HepG2 (cell line): ENCODE measurements around the gene ABCC3. TPM values are rescaled to one million over a fixed set of nuclear protein-coding genes. Genes with fewer than 3 reads are reported as not detected.

Source experiments
- ATF7 ChIP-seq, 2 experiments: fragments of 450-650 bp in 1 of 2; sonication (generic) in 1 of 2; formaldehyde crosslinking in 1 of 2; IDR thresholded peaks; 2 replicates each; pipeline versions ENCODE4 v1.4.0 to v1.6.1; 2016 to 2020; ENCODE audit warnings: antibody characterized with exemption in 1 of 2, mild to moderate bottlenecking in 1 of 2, missing genetic modification reagents in 1 of 2
- CEBPG ChIP-seq: IDR thresholded peaks from 2 replicates; pipeline ENCODE4 v1.6.1; 2016
- CHCHD3 ChIP-seq: sonication (generic); formaldehyde crosslinking; IDR thresholded peaks from 2 replicates; pipeline ENCODE4 v1.8.0; 2022; ENCODE audit warnings: mild to moderate bottlenecking, missing genetic modification reagents, moderate library complexity
- EED ChIP-seq: sonication (generic); formaldehyde crosslinking; IDR thresholded peaks from 2 replicates; pipeline ENCODE4 v1.5.0; 2020; ENCODE audit warnings: mild to moderate bottlenecking, missing genetic modification reagents
- ESRRA ChIP-seq: sonication (generic); formaldehyde crosslinking; IDR thresholded peaks from 2 replicates; pipeline ENCODE4 v1.5.1; 2020; ENCODE audit warnings: mild to moderate bottlenecking, low read depth, missing genetic modification reagents
- ETV6 ChIP-seq: sonication (generic); formaldehyde crosslinking; conservative IDR thresholded peaks from 2 replicates; pipeline ENCODE4 v1.4.0; 2020; ENCODE audit warnings: missing genetic modification reagents
- GATAD2A ChIP-seq: IDR thresholded peaks from 2 replicates; pipeline ENCODE4 v1.6.1; 2016
- HNRNPUL1 ChIP-seq: fragments of 200-400 bp; formaldehyde crosslinking; IDR thresholded peaks from 2 replicates; pipeline ENCODE4 v1.6.1; 2017; ENCODE audit warnings: low read depth, mild to moderate bottlenecking, low read length, moderate library complexity
- KLF15 ChIP-seq: sonication (generic); formaldehyde crosslinking; IDR thresholded peaks from 2 replicates; pipeline ENCODE4 v1.8.1; 2023; ENCODE audit warnings: borderline replicate concordance, mild to moderate bottlenecking, inconsistent platforms, missing genetic modification reagents, mixed read lengths
- MYPOP ChIP-seq: sonication (generic); formaldehyde crosslinking; IDR thresholded peaks from 2 replicates; pipeline ENCODE4 v1.8.1; 2023; ENCODE audit warnings: mild to moderate bottlenecking, moderate library complexity, missing genetic modification reagents
- RAD21 ChIP-seq: fragments of 450-650 bp; formaldehyde crosslinking; IDR thresholded peaks from 2 replicates; pipeline ENCODE4 v1.5.0; 2020; ENCODE audit warnings: mild to moderate bottlenecking
- SNAI1 ChIP-seq: sonication (generic); formaldehyde crosslinking; IDR thresholded peaks from 2 replicates; pipeline ENCODE4 v1.5.0; 2020; ENCODE audit warnings: mild to moderate bottlenecking, missing genetic modification reagents, borderline replicate concordance
- SP5 ChIP-seq: IDR thresholded peaks from 2 replicates; pipeline ENCODE4 v1.6.1; 2016; ENCODE audit warnings: low read depth, borderline replicate concordance
- SPEN ChIP-seq: sonication (generic); formaldehyde crosslinking; IDR thresholded peaks from 2 replicates; pipeline ENCODE4 v1.5.1; 2020; ENCODE audit warnings: low read depth, mild to moderate bottlenecking, missing genetic modification reagents
- TBL1XR1 ChIP-seq: fragments of 150-350 bp; IDR thresholded peaks from 2 replicates; pipeline ENCODE4 v1.6.1; 2014; ENCODE audit warnings: borderline replicate concordance, low read length; ENCODE audit not compliant: partially characterized antibody
- TGIF2 ChIP-seq: IDR thresholded peaks from 2 replicates; pipeline ENCODE4 v1.6.1; 2016; ENCODE audit warnings: control low read depth, missing compliant biosample characterization
- ZBTB7B ChIP-seq: sonication (generic); formaldehyde crosslinking; IDR thresholded peaks from 2 replicates; pipeline ENCODE4 v1.4.0; 2020; ENCODE audit warnings: missing genetic modification reagents
- ZFP36L1 ChIP-seq: sonication (generic); formaldehyde crosslinking; IDR thresholded peaks from 2 replicates; pipeline ENCODE4 v1.8.0; 2022; ENCODE audit warnings: mild to moderate bottlenecking, missing genetic modification reagents, moderate library complexity
- ZNF20 ChIP-seq: sonication (generic); formaldehyde crosslinking; IDR thresholded peaks from 2 replicates; pipeline ENCODE4 v1.4.0; 2020; ENCODE audit warnings: mild to moderate bottlenecking, moderate library complexity, missing genetic modification reagents
- ZNF234 ChIP-seq: sonication (generic); formaldehyde crosslinking; conservative IDR thresholded peaks from 2 replicates; pipeline ENCODE4 v1.5.1; 2020; ENCODE audit warnings: mild to moderate bottlenecking, missing genetic modification reagents
- ZNF275 ChIP-seq: sonication (generic); formaldehyde crosslinking; IDR thresholded peaks from 2 replicates; pipeline ENCODE4 v1.8.0; 2022; ENCODE audit warnings: missing genetic modification reagents, mild to moderate bottlenecking, inconsistent platforms, borderline replicate concordance
- ZNF282 ChIP-seq: fragments of 450-650 bp; IDR thresholded peaks from 2 replicates; pipeline ENCODE4 v1.6.1; 2018; ENCODE audit not compliant: partially characterized antibody
- ZNF326 ChIP-seq: sonication (generic); formaldehyde crosslinking; IDR thresholded peaks from 2 replicates; pipeline ENCODE4 v1.4.0; 2020; ENCODE audit warnings: missing genetic modification reagents, borderline replicate concordance
- ZNF33B ChIP-seq: sonication (generic); formaldehyde crosslinking; IDR thresholded peaks from 2 replicates; pipeline ENCODE4 v1.5.1; 2020; ENCODE audit warnings: mild to moderate bottlenecking, missing genetic modification reagents
- ZNF563 ChIP-seq: sonication (generic); formaldehyde crosslinking; IDR thresholded peaks from 2 replicates; pipeline ENCODE4 v1.8.0; 2022; ENCODE audit warnings: mild to moderate bottlenecking, moderate library complexity, missing genetic modification reagents
- ZNF615 ChIP-seq: sonication (generic); formaldehyde crosslinking; IDR thresholded peaks from 2 replicates; pipeline ENCODE4 v1.5.0; 2020; ENCODE audit warnings: mild to moderate bottlenecking, missing genetic modification reagents, borderline replicate concordance
- ZNF660 ChIP-seq: sonication (generic); formaldehyde crosslinking; IDR thresholded peaks from 2 replicates; pipeline ENCODE4 v1.5.1; 2020; ENCODE audit warnings: mild to moderate bottlenecking, low read depth, missing genetic modification reagents, borderline replicate concordance
- ZNF713 ChIP-seq: sonication (generic); formaldehyde crosslinking; IDR thresholded peaks from 2 replicates; pipeline ENCODE4 v1.4.0; 2020; ENCODE audit warnings: mild to moderate bottlenecking, missing genetic modification reagents
- ZNF781 ChIP-seq: sonication (generic); formaldehyde crosslinking; IDR thresholded peaks from 2 replicates; pipeline ENCODE4 v1.5.1; 2020; ENCODE audit warnings: borderline replicate concordance, mild to moderate bottlenecking, missing genetic modification reagents; ENCODE audit errors: not compliant biosample characterization
- ZNF782 ChIP-seq: sonication (generic); formaldehyde crosslinking; IDR thresholded peaks from 2 replicates; pipeline ENCODE4 v1.4.0; 2020; ENCODE audit warnings: missing genetic modification reagents, mild to moderate bottlenecking, borderline replicate concordance
- polyA plus RNA-seq, 8 experiments: library from polyadenylated mRNA; depleted of rRNA in 3 of 8; stranded (reverse) in 7 of 8; unstranded in 1 of 8; fragments of >200 nt; fragmentation: Illumina TruSeq in 4 of 8; extraction: Trizol in 4 of 8; gene quantifications; 2 replicates each; pipeline versions ENCODE4 v1.2.1 to v1.2.3, GENCODE V29; 2011 to 2016; ENCODE audit warnings: low read depth in 4 of 8, missing spikeins in 1 of 8, mixed read lengths in 1 of 8; ENCODE audit not compliant: insufficient read depth in 1 of 8
- total RNA-seq, 5 experiments: library from RNA; depleted of rRNA; stranded (reverse); fragments of >200 nt; fragmentation: Illumina TruSeq; extraction: Trizol; gene quantifications; 2 replicates each; pipeline ENCODE4 v1.2.3, GENCODE V29; 2016; ENCODE audit warnings: low read depth in 1 of 5
- TF ChIP-seq, protein P1 (sequence below): sonication (generic); IDR thresholded peaks from 2 replicates; pipeline ENCODE4 v1.6.1; 2016; ENCODE audit warnings: low read depth, borderline replicate concordance

The ABCC3 gene
- total and polyA plus RNA-seq, 2 of the 13 experiments (the other 11 are each of a cell fraction or from before 2014, with no cell fraction given) = 25.2 to 50.7 TPM

DNA sequence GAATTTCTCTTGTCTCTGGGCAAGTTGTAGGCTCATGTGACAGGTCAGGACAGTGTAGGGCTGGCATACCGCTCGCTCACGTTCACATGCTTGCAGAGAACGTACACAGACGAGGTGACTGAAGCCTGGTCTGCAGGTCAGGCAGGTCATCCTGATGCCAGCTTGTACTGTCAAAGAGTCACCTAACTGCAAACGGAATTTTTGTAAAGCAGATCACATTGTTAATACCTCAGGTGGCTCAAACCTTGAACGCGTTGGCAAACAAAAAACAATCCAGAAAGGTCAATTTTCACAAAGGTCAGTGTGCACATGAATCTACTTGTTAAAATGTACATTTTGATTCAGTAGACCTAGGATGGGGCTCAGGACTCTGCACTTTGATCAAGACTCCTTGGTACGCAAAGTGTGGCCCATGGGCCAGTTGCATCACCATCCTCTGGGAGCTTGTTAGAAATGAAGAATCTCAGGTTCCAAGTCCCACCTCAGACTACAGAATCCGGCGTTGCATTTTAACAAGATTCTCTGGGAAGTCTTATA lies 44.4 kb downstream of the ABCC3 start (continued):
- no peak for TF ChIP-seq ETV6 (CRISPR knock-in tag)
- TF ChIP-seq ESRRA (CRISPR knock-in tag) = peak; percentile 40; the same call in 1 of the 2 replicates
- no peak for TF ChIP-seq CHCHD3
- TF ChIP-seq RAD21 (CRISPR knock-in tag) = no peak
- no peak for TF ChIP-seq EED (CRISPR knock-in tag)
- no peak for TF ChIP-seq MYPOP (CRISPR knock-in tag)
- TF ChIP-seq ZNF234 = no peak
- TF ChIP-seq, protein P1, sequence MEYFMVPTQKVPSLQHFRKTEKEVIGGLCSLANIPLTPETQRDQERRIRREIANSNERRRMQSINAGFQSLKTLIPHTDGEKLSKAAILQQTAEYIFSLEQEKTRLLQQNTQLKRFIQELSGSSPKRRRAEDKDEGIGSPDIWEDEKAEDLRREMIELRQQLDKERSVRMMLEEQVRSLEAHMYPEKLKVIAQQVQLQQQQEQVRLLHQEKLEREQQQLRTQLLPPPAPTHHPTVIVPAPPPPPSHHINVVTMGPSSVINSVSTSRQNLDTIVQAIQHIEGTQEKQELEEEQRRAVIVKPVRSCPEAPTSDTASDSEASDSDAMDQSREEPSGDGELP = no peak; the same call in 1 of the 2 replicates
- TF ChIP-seq TGIF2 = no peak
- no peak for TF ChIP-seq SP5 (CRISPR knock-in tag)
- no peak for TF ChIP-seq ZNF713 (CRISPR knock-in tag)
- TF ChIP-seq ZFP36L1 (CRISPR knock-in tag) = no peak
- no peak for TF ChIP-seq TBL1XR1
- no peak for TF ChIP-seq ZNF282
- no peak for TF ChIP-seq ATF7 (IDR thresholded peaks at IDR 0.05)
- no peak for TF ChIP-seq ATF7 (CRISPR knock-in tag; IDR thresholded peaks at IDR 0.05)
- no peak for TF ChIP-seq ZNF660 (CRISPR knock-in tag)
- no peak for TF ChIP-seq KLF15 (CRISPR knock-in tag)
- TF ChIP-seq ZNF20 = no peak
- TF ChIP-seq ZNF615 (CRISPR knock-in tag) = no peak
- no peak for TF ChIP-seq ZNF275 (CRISPR knock-in tag)
- 0 out of 2 replicates have a peak, but pooled peaks have one; percentile 57 for TF ChIP-seq ZNF33B (CRISPR knock-in tag)
- no peak for TF ChIP-seq SNAI1 (CRISPR knock-in tag)
- TF ChIP-seq ZNF781 = no peak
- peak; percentile 80; the same call in 1 of the 2 replicates for TF ChIP-seq GATAD2A (CRISPR knock-in tag)
- peak; percentile 60 for TF ChIP-seq CEBPG (CRISPR knock-in tag)
- TF ChIP-seq ZBTB7B (CRISPR knock-in tag) = no peak; the same call in 1 of the 2 replicates
- no peak for TF ChIP-seq ZNF782 (CRISPR knock-in tag)
- TF ChIP-seq HNRNPUL1 = no peak
- no peak for TF ChIP-seq ZNF326 (CRISPR knock-in tag)
- no peak; the same call in 1 of the 2 replicates for TF ChIP-seq SPEN (CRISPR knock-in tag)
- no peak for TF ChIP-seq ZNF563 (CRISPR knock-in tag)
